Dedifferentiated amniotic fluid mesenchymal stem cell (primary cell): ENCODE results near the gene DAB2IP.

Source experiments
- DNase-seq: peaks from one replicate; pipeline ENCODE4 v3.0.0-alpha.2; 2016; ENCODE audit errors: extremely low spot score

The DAB2IP gene

GRCh38 chr9:121662891-121663580 lies 11.6 kb downstream of the DAB2IP start:
- DNase-seq = no peak

- no peak for DNase-seq
Measured at GRCh38 chr9:121663591-121663990, 12.2 kb downstream of the DAB2IP start.

- DNase-seq = no peak
Measured at GRCh38 chr9:121666294-121666693, 14.9 kb downstream of the DAB2IP start.

GRCh38 chr9:121667214-121667613 lies 15.8 kb downstream of the DAB2IP start:
- DNase-seq = no peak

GRCh38 chr9:121667890-121668289 lies 16.5 kb downstream of the DAB2IP start:
- no peak for DNase-seq

GRCh38 chr9:121670431-121670830 lies 19.0 kb downstream of the DAB2IP start:
- no peak for DNase-seq

- no peak for DNase-seq
Measured at GRCh38 chr9:121671612-121672155, 20.2 kb downstream of the DAB2IP start.

GRCh38 chr9:121672213-121672612 lies 20.8 kb downstream of the DAB2IP start:
- DNase-seq = no peak

GRCh38 chr9:121672986-121673385 lies 21.6 kb downstream of the DAB2IP start:
- no peak for DNase-seq

- DNase-seq = no peak
Measured at GRCh38 chr9:121673576-121673975, 22.1 kb downstream of the DAB2IP start.

GRCh38 chr9:121674017-121674416 lies 22.6 kb downstream of the DAB2IP start:
- DNase-seq = no peak

GRCh38 chr9:121674952-121675351 lies 23.5 kb downstream of the DAB2IP start:
- DNase-seq = no peak

GRCh38 chr9:121675381-121675780 lies 23.9 kb downstream of the DAB2IP start:
- no peak for DNase-seq

- no peak for DNase-seq
Measured at GRCh38 chr9:121675969-121676822, 24.8 kb downstream of the DAB2IP start.

GRCh38 chr9:121676926-121677325 lies 25.5 kb downstream of the DAB2IP start:
- no peak for DNase-seq

- DNase-seq = no peak
Measured at GRCh38 chr9:121678501-121679022, 27.1 kb downstream of the DAB2IP start.

- no peak for DNase-seq
Measured at GRCh38 chr9:121679901-121680635, 28.6 kb downstream of the DAB2IP start.

- DNase-seq = no peak
Measured at GRCh38 chr9:121681404-121681803, 30.0 kb downstream of the DAB2IP start.

GRCh38 chr9:121682201-121682600 lies 30.8 kb downstream of the DAB2IP start:
- no peak for DNase-seq

- DNase-seq = no peak
Measured at GRCh38 chr9:121682926-121683515, 31.6 kb downstream of the DAB2IP start.

GRCh38 chr9:121683652-121684051 lies 32.2 kb downstream of the DAB2IP start:
- DNase-seq = no peak
